MCF 10A (cell line): ENCODE measurements around the gene PICALM. TPM values are rescaled to one million over a fixed set of nuclear protein-coding genes. Genes with fewer than 3 reads are reported as not detected.

Source experiments
- BruUV-seq: library from RNA; stranded (reverse); fragments of 400-500 nt; replicated peaks from 2 replicates; lab custom pipeline; 2021; lab: Mats Ljungman, UMichigan
- CTCF ChIA-PET: fragments of 300-600 bp; sonication (Branson Sonifier 250); formaldehyde crosslinking; extraction: SDS; loops from one replicate; lab custom pipeline; 2021; ENCODE audit warnings: antibody characterized with exemption, inconsistent platforms; lab: Yijun Ruan, JAX
- POLR2A ChIA-PET: fragments of 300-600, 350-650 bp; sonication (Branson Sonifier 250); formaldehyde crosslinking; extraction: SDS; loops from one replicate; lab custom pipeline; 2020; ENCODE audit warnings: antibody characterized with exemption, inconsistent platforms; lab: Yijun Ruan, JAX
- DNase-seq: peaks from one replicate; pipeline ENCODE4 v3.0.0-alpha.2; 2018; ENCODE audit not compliant: unreplicated experiment
- H3K27ac Mint-ChIP-seq: one replicate; pipeline ENCODE4 v1.8.0; 2022; ENCODE audit warnings: mild to moderate bottlenecking, low read depth, mixed read lengths; ENCODE audit not compliant: unreplicated experiment
- H3K27me3 Mint-ChIP-seq: one replicate; pipeline ENCODE4 v1.8.0; 2022; ENCODE audit warnings: mixed read lengths; ENCODE audit not compliant: insufficient read depth, unreplicated experiment
- H3K36me3 Mint-ChIP-seq: one replicate; pipeline ENCODE4 v1.8.0; 2022; ENCODE audit warnings: mild to moderate bottlenecking, moderate library complexity, mixed read lengths; ENCODE audit not compliant: insufficient read depth, unreplicated experiment
- H3K4me1 Mint-ChIP-seq: one replicate; pipeline ENCODE4 v1.8.0; 2022; ENCODE audit warnings: mixed read lengths; ENCODE audit not compliant: insufficient read depth, unreplicated experiment
- H3K4me3 Mint-ChIP-seq: one replicate; pipeline ENCODE4 v1.8.0; 2022; ENCODE audit warnings: mild to moderate bottlenecking, moderate library complexity, mixed read lengths; ENCODE audit not compliant: unreplicated experiment
- H3K9me3 Mint-ChIP-seq: one replicate; pipeline ENCODE4 v1.8.0; 2022; ENCODE audit warnings: mixed read lengths; ENCODE audit not compliant: unreplicated experiment
- intact Hi-C: fragments of 100-400 bp; cut with micrococcal nuclease; formaldehyde crosslinking; loops from 2 replicates; pipeline ENCODE4 v1.14.1; 2022
- total RNA-seq: library from RNA; stranded (reverse); gene quantifications from 2 replicates; pipeline ENCODE4 v1.2.3, GENCODE V29; 2022
- TF ChIP-seq, protein P1 (sequence below): fragments of 200-600 bp; IDR thresholded peaks from one replicate; pipeline ENCODE4 v1.8.0; 2022; ENCODE audit warnings: antibody characterized with exemption, mild to moderate bottlenecking; ENCODE audit not compliant: unreplicated experiment

The PICALM gene
- total RNA-seq, 1 experiment from 2014 or later, result 137 TPM

DNA sequence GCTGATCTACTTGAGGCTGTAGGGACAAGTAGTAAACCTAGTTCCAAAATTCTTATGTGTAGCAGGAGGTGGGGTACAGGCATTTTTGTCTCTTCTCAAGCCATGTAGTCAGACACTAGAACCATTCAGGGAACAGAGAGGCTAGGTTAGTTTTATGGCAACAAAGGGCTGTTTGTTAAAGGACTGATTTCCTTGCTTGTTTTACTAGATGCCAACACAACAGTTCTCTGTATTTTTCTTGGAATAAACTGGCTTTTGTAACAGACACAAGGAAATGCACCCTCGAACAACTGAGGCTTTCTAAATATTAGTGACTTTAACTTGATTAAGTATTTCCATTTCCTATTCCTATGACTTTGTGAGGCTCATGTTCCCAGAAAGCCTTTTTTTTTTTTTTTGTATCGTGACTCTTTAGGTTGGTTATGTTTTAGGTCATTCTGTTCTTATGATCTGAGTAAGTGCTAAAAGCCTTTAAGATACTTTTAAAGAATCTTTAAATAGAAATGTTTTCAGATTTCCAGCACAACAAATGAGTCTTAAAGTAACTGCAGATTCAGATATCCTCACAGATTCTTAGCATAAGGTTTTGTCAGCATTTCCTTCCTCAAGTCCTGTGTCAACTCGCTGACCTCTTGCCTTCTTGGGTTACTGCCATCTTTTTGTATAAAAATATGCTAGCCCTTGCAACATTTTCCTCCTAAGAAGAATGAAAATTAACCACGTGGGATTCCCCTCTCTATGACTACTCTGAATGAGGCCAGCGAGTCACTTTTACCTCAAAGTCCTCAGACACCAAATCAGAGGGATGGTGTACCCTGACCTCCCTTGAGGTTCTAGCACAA lies 121.2 kb downstream of the PICALM start:
- intact Hi-C loops, result loop anchor here (10.0 kb wide), 3 partner anchors 253 to 867 kb away; no protein-coding TSS in a partner anchor
- Mint-ChIP-seq H3K36me3 (peaks cover 23% of the 10 kb centered on the region), H3K27me3 (no peaks in the 10 kb centered on the region), H3K9me3 (peaks cover 11% of the 10 kb centered on the region), H3K4me3 (no peak overlapping the region), H3K27ac (peak overlapping the region; percentile 22), H3K4me1 (peaks cover 19% of the 10 kb centered on the region)
- DNase-seq, result peak; percentile 81
- ChIA-PET POLR2A (interaction anchor here (0.7 to 1.2 kb wide), 5 partner anchors 10 to 92 kb away, joined by 3 to 4 read pairs (median 3); partner anchors contain the start of gene CCDC83), CTCF (no interaction called here)
- BruUV-seq, result no TSS peak
- TF ChIP-seq, protein P1, sequence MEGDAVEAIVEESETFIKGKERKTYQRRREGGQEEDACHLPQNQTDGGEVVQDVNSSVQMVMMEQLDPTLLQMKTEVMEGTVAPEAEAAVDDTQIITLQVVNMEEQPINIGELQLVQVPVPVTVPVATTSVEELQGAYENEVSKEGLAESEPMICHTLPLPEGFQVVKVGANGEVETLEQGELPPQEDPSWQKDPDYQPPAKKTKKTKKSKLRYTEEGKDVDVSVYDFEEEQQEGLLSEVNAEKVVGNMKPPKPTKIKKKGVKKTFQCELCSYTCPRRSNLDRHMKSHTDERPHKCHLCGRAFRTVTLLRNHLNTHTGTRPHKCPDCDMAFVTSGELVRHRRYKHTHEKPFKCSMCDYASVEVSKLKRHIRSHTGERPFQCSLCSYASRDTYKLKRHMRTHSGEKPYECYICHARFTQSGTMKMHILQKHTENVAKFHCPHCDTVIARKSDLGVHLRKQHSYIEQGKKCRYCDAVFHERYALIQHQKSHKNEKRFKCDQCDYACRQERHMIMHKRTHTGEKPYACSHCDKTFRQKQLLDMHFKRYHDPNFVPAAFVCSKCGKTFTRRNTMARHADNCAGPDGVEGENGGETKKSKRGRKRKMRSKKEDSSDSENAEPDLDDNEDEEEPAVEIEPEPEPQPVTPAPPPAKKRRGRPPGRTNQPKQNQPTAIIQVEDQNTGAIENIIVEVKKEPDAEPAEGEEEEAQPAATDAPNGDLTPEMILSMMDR, result no peak

DNA sequence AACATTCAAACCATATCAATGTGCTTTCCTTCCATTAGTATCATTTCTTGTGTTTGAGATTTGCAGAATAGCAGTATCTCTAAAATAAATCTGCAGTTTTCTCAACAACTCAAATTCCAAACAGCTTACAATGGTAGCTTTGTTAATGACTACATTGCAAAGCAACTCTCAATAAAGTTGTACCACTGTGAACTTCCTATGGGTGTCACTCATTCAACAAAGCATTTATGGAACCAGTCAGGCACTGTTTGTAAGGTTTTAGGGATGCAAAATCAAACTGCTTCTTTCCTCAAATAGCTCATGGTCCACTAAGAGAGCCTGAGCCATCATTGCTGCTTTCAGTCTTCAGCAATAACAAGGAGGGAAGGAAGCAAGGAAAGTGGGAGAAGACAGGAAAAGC lies 122.7 kb downstream of the PICALM start:
- ChIA-PET POLR2A (interaction anchor here (0.7 to 1.1 kb wide), 3 partner anchors 80 to 319 kb away, joined by 3 read pairs; partner anchors contain the start of gene DLG2), CTCF (interaction anchor here (0.6 to 1.0 kb wide), 6 partner anchors 56 to 358 kb away, joined by 3 to 5 read pairs (median 4); no protein-coding TSS in a partner anchor)
- H3K4me3 Mint-ChIP-seq, result no peak overlapping the region
- no peak for DNase-seq
- intact Hi-C loops, result loop anchor here (10.0 kb wide), 3 partner anchors 251 to 869 kb away; no protein-coding TSS in a partner anchor
- TF ChIP-seq, protein P1, result no peak
- H3K36me3 Mint-ChIP-seq, result peaks cover 11% of the 10 kb centered on the region
- BruUV-seq, result no TSS peak
- peaks cover 8% of the 10 kb centered on the region for H3K9me3 Mint-ChIP-seq
- no peaks in the 10 kb centered on the region for H3K27me3 Mint-ChIP-seq
- H3K4me1 Mint-ChIP-seq, result peaks cover 19% of the 10 kb centered on the region
- H3K27ac Mint-ChIP-seq, result no peak overlapping the region

DNA sequence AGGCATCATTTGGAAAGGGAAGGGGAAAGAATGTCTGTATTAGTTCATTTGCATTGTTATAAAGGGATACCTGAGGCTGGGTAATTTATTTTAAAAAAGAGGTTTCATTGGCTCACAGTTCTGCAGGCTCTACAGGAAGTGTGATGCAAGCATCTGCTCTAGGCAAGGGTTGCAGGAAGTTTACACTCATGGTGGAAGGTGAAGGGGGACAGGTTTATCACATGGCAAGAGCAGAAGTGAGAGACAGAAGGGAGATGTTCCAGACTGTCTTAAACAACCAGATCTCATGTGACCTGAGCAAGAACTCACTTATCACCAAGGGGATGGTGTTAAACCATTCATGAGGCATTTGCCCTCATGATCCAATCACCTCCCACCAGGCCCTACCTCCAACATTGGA lies 123.1 kb downstream of the PICALM start:
- Mint-ChIP-seq H3K9me3 (peaks cover 3% of the 10 kb centered on the region), H3K36me3 (peaks cover 6% of the 10 kb centered on the region), H3K27ac (no peak overlapping the region), H3K27me3 (no peaks in the 10 kb centered on the region), H3K4me3 (no peak overlapping the region), H3K4me1 (peaks cover 19% of the 10 kb centered on the region)
- CTCF ChIA-PET, result interaction anchor here (0.6 to 1.0 kb wide), 3 partner anchors 150 to 346 kb away, joined by 3 to 4 read pairs (median 3); no protein-coding TSS in a partner anchor
- TF ChIP-seq, protein P1, result no peak
- no peak for DNase-seq
- POLR2A ChIA-PET, result interaction anchor here (0.7 to 1.1 kb wide), 3 partner anchors 38 to 319 kb away, joined by 3 read pairs; partner anchors contain the start of gene DLG2
- intact Hi-C loops, result loop anchor here (10.0 kb wide), 3 partner anchors 251 to 869 kb away; no protein-coding TSS in a partner anchor
- no TSS peak for BruUV-seq

DNA sequence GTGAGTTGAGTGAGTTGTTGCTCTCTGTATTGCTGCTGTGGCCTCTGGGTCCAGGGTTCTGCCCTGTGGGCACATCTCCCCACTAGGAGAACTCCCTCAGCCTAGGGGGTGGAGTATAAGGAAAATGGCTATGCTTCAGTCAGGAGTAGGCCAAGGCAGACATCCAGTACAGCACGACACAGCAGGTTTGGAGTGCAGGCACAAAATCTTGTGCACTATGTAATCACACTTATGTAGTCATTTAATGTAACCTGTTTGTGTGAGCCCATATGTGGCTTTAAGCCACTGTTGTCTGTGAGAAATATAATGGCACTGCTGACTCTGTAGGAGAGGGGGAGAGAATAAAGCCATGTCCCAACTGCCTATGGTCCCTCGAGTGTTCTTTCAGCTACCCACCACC lies 123.6 kb downstream of the PICALM start:
- no peaks in the 10 kb centered on the region for H3K9me3 Mint-ChIP-seq
- intact Hi-C loops, result loop anchor here (10.0 kb wide), 3 partner anchors 250 to 870 kb away; no protein-coding TSS in a partner anchor
- BruUV-seq, result no TSS peak
- H3K36me3 Mint-ChIP-seq, result peaks cover 5% of the 10 kb centered on the region
- no peak overlapping the region for H3K4me3 Mint-ChIP-seq
- H3K4me1 Mint-ChIP-seq, result peaks cover 19% of the 10 kb centered on the region
- DNase-seq, result no peak
- no peaks in the 10 kb centered on the region for H3K27me3 Mint-ChIP-seq
- ChIA-PET CTCF (interaction anchor here (0.6 kb wide), 1 partner anchor 149 kb away, joined by 3 read pairs; no protein-coding TSS in a partner anchor), POLR2A (interaction anchor here (0.7 to 0.9 kb wide), 2 partner anchors 11 to 37 kb away, joined by 3 read pairs; no protein-coding TSS in a partner anchor)
- TF ChIP-seq, protein P1, result no peak
- H3K27ac Mint-ChIP-seq, result no peak overlapping the region
